DMS 273 treated with DMSO at 0.1 percent for 48 hours (cell line): ENCODE data around the gene UGT1A9.
"Not testable (repeated sequence)": the region's sequence is repeated elsewhere in the genome, so short reads cannot be mapped to it uniquely, and the experiment has no call there.

ENCODE experiments used
- DNase-seq: peaks from one replicate; lab custom pipeline; 2025; lab: John Stamatoyannopoulos, UW

UGT1A9 gene

DNA sequence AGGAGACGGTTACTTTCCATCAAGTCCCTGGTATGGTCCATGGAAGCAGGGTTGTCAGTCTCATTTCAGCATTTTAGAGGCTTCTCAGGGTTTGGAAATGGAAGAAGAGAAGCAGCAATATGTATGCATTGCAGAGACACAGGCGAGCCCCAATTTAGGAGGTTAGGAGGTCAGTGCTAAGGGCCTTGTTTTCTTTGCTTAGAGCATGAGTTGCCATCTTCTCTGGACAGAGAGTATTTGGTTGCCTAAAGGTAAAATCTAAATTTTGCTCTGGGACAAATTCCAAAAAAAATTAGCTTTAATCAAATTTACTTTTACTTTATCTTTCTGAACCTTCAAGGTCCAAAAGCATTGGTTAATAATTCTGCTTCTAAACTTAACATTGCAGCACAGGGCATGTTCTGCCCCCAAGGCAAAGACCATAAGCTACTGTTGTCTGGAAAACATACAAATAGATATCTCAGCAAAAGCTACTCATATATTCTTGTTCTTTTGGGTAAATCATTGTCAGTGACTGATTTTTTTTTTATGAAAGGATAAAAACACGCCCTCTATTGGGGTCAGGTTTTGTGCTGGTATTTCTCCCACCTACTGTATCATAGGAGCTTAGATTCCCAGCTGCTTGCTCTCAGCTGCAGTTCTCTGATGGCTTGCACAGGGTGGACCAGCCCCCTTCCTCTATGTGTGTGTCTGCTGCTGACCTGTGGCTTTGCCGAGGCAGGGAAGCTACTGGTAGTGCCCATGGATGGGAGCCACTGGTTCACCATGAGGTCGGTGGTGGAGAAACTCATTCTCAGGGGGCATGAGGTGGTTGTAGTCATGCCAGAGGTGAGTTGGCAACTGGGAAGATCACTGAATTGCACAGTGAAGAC, at the start of gene UGT1A9:
Gene UGT1A9 (plus strand): TSS at position 609 of the 872 bp plus-strand sequence. CDS start 37 bp downstream, at position 646.
- no peak for DNase-seq

DNA sequence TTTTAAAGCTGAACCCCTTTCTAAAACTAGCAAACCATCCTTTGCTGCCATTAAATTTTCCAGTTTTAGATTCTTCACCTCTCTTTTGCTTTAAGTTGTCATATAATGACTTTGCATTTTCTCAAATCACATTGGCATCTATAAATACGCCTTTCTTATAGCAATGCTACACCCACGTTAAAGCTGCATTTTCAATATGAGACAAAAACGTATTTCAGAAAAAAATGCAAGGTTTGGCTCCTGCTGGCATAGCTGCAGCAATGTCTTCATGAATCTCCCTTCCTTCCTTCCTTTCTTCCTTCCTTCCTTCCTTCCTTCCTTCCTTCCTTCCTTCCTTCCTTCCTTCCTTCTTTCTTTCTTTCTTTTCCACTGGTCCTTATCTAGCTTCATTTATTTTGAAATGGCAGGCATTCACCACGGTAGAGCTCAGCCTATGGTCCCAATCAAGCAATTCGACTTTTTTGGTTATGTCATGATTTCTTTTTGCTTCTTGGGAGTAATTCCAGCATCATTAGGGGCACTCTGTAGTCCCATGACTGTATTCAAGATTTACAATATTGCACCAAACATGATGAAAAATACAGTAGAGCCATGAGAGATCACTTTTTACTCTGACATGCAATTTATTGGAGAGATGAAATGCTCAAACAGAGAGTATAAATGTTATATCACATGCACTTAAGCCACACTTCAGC, 44.2 kb upstream of the UGT1A9 start:
- DNase-seq: no peak

DNA sequence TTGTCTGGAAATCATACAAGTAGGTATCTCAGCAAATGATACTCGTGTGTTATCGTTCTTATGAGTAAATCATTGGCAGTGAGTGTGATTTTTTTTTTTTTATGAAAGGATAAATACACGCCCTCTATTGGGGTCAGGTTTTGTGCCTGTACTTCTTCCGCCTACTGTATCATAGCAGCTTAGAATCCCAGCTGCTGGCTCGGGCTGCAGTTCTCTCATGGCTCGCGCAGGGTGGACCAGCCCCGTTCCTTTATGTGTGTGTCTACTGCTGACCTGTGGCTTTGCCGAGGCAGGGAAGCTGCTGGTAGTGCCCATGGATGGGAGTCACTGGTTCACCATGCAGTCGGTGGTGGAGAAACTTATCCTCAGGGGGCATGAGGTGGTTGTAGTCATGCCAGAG, 35.4 kb upstream of the UGT1A9 start, which contains the start of gene UGT1A10:
Gene UGT1A10 (plus strand): TSS at position 143 of the 400 bp plus-strand sequence. CDS start 75 bp downstream, at position 218.
- DNase-seq: not testable (repeated sequence)

DNA sequence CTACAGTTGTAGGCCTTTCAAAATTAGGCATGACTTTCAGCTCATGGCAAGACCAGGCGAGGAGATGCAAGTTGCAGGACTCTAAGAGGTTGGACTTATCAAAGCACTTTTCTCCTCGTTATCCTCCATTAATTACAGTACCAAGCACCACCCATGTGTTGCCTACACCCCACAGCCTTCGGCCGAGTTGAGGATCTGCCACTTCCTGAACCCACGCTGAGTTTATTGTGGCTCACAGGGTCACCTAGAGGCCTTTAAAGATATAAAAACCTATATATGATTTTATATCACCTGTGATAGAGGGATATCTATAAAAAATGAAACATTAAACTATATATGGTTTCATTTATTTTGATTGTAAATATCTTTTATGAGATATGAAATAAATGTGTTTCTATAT, 32.9 kb upstream of the UGT1A9 start:
- DNase-seq: no peak

DNA sequence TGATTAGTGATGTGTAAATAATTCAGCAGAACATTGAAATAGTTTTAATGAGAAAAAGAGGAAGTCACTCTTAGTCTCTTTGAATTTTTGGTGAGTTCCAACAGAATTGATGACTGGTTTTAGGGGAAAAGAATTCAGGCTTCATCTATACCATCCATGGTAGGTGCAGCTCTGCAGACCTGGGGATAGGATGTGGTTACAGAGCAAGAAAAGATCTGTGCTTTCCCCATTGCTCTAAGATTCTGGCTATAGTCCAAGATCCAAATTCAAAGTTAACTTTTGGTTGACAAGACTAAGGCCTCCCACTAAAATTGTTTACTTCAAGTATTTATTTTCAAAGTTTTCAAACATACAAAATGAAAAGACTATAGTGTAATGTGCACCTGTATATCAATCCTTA, 31.8 kb upstream of the UGT1A9 start:
- DNase-seq: no peak

DNA sequence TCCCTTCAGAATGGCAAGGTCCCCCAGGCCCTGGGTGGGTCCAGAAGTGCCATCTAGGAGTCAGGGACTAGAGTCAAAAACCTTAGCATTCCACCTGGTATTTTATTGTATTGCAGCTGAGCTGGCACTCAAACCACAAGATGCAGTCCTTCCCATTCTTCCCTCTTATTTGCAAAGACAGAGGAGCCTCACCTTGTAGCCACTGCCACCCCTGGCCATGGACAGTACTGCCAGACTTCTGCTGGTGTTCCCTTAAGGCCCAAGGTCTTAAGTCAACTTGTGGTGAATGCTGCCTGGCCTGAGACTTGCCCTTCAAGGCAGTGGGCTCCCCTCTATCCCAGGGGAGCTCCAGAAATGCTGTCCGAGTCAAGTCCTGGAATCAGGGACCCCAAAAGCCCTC, 28.6 kb upstream of the UGT1A9 start:
- DNase-seq: no peak

DNA sequence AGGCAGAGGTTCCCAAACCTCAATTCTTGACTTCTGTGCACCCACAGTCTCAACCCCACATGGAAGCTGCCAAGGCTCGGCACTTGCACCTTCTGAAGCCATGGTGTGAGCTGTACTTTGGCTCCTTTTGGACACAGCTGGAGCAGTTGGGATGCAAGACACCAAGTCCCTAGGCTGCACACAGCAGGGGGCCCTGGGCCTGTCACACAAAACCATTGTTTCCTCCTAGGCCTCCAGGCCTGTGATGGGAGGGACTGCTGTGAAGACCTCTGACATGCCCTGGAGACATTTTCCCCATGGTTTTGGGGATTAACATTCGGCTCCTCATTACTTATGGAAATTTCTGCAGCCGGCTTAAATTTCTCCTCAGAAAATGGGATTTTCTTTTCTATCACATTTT, 25.7 kb upstream of the UGT1A9 start:
- not testable (repeated sequence) for DNase-seq

DNA sequence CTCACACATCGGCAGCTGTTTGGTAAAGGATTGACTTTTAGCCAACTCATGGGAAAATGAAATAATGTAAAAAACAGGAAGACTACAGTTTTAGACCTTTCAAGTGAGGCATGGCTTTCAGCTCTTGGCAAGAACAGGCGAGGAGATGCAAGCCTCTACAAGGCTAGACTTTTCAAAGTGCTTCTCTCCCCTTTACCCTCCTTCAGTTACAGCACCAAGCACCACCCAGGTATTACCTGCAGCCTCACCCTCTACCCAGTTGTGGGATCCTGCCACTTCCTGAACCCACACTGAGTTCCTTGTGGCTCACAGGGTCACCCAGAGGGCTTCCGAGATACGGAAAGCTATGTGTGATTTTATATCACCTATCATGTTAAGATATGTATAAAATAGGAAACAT, 20.7 kb upstream of the UGT1A9 start:
- no peak for DNase-seq

DNA sequence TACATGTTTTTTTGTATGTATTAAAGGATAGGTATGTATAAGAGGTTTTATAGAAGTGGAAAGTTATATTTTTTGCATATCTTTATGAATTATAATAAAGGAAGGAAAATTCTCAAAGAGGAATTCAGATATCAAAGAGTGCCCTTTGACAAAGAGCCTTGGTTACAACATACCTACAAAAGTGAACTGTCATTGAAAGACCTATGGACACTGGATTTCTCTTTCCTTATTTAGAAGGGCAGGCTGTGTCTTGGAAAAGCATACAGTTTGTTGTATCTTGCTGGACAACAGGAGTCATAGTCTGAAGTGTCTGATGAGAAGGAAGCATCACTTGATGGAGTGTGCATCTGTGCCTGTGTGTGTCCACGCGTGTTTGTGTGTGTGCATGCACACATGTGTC, 20.3 kb upstream of the UGT1A9 start:
- no peak for DNase-seq

DNA sequence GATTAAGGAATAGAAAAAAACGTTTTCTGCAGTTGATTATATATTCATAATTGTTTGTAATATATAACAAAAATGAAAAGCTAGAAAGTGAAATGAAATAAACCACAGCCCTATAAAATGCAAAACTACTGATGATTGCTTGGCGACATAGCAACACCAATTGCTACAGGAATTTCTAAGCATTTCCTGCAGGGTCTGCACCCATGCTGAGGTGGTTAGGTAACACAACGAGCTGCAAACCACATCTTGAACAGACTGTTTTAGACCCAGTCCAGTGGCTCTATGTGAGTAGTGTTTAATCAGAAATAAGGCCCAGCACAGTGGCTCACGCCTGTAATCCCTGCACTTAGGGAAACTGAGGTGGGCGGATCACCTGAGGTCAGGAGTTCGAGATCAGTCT, 17.2 kb upstream of the UGT1A9 start:
- no peak for DNase-seq

DNA sequence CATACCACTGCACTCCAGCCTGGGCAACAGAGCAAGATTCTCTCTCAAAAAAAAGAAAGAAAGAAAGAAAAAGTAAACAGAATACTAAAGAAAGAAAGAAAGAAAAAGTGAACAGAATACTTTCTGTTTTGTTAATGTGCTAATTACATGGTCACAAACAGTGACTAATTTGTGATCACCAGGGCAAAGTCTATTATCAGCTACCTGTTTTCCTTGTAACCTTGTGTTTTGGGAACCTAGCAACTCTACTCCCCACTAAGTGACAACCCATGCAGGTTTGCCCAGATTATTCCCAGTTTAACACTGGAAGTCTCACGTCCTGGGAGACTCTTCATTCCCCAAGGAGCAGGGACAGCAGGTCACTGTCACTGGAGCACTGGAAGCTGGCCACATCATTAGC, 16.7 kb upstream of the UGT1A9 start:
- DNase-seq: no peak

DNA sequence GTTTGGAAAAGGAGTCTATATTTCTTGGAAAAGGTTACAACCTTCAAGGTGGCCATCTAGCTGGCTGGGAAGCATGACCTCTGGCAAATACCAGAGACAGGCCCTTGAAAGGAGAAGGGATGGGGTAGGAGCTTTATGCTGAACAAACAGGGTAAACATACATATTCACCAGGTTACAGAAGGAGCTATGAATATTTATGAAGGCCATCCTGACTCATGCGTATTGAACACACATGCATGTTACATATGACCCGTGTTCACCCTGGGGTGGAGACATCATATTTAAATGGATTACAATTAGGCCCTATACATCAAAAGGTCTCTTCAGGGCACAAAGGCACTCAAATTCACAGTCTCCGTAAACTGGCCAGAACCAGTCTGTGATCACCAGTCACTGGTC, 15.8 kb upstream of the UGT1A9 start:
- not testable (repeated sequence) for DNase-seq

DNA sequence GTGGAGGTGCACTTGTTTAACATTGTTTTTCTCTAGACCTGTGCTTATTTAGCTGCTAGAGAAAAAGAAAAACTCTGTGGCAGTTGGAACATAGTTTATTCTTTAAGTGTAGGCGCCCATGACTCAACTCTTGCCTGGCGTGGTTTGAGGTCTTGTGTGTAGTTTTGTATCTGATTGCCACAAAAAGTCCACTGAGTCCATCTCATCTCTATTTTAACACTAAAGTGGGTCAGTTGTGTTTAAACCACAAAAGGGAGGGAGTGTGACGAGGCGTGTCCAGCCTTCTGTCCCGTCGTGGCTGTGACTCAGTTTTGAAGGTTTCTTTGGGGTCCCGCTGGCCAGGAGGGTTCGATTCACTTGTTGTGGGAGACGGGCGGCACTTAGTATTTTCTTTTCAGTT, 15.3 kb upstream of the UGT1A9 start:
- no peak for DNase-seq

DNA sequence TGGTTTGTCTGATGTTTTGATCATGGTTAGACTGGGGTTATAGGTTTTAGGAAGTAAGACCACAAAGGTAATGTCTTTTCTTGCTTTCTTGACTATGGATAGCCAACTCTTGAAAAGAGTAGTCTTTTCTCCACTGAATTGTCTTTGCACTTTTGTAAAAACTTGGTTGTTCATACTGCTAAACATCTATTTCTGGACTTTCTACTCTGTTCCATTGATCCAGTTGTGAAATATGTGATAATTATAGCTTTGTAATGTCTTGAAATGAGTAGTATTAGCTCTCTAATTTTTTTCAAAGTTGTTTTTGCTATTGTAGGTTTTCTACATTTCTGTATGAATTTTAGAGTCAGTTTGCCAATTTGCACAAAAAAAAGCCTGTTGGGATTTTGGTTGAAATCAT, 13.1 kb upstream of the UGT1A9 start:
- DNase-seq: no peak

DNA sequence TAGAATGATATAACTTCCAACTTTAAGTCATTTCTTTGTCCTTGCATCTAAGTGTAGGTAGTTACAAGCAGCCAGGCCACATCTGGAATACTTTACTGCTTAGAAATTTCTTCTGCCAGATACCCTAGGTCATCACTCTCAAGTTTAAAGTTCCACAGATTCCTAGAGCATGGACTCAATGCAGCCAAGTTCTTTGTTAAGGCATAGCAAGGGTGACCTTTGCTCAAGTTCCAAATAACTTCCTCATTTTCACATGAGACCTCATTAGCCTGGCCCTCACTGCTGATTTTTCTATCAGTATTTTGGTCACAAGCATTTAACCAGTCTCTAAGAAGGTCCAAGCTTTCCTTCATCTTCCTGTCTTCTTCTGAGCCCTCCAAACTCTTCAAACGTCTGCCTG, 7.8 kb upstream of the UGT1A9 start:
- no peak for DNase-seq

DNA sequence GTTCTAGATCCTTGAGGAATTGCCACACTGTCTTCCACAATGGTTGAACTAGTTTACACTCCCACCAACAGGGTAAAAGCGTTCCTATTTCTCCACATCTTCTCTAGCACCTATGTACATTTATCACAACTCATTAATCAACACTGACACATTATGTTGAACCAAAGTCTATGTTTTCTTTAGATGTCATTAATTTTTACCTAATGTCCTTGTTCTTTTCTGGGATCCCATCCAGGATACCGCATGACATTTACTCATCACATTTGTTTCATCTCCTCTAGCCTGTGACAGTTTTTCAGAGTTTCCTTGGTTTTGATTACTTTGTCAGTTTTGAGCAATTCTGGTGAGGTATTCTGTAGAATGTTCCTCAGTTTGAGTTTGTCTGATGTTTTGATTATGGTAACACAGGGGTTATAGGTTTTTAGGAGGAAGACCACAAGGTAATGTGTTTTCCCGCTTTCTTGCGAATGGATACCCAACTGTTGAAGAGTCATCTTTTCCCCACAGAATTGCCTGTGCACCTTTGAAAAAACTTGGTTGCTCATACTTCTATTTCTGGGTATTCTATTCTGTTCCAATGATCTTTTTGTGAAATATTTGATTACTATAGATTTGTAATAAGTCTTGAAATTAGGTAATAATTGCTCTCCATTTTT, 3.0 kb upstream of the UGT1A9 start:
- no peak for DNase-seq

DNA sequence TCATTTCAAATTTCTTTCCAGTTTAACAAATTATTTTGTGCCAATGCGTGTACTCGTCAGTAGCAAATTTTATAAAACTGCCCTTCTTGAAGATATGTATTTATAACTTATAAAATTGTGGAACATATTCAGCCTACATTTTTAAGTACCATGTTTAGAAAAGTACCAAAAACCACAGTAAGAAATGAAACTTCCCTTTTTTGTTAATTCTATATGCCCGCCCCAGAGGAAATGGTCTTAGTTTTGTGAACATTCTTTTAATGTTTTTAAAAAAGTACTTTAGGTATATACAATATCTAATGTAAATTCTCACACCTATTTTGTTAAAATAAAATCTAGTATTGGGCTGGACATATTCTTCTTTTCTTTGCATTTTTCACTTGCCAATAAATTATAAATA, 1.2 kb downstream of the UGT1A9 start:
- no peak for DNase-seq

DNA sequence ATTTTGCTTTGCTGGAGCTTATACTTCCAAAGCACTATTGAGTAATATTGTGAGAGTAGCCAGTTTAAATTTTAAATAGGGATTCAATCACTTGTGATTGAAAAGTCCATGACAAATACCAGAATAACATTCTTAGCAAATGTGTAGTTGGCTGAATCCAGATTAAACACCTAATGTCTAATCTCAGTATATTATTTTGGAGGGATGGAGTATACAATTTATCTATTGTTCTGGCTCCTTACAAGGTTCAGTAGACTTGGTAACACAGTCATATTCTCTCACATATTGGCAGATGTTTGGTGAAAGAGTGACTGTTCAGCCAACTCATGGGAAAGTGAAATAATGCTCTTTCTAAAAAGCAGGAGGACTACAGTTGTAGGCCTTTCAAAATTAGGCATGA, 2.2 kb downstream of the UGT1A9 start:
- DNase-seq: no peak

DNA sequence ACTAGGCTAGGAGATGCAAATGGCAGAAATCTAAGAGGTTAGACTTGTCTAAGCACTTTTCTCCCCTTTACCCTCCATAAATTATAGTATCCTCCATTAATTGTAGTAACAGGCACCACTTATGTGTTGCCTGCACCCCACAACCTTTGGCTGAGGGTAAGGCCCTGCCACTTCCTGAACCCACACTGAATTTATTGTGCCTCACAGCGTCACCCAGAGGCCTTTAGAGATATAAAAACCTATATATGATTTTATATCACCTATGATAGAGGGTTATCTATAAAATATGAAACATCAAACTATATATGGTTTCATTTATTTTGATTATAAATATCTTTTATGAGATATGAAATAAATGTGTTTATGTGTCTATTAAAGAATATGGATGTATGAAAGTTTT, 2.6 kb downstream of the UGT1A9 start:
- DNase-seq: no peak

DNA sequence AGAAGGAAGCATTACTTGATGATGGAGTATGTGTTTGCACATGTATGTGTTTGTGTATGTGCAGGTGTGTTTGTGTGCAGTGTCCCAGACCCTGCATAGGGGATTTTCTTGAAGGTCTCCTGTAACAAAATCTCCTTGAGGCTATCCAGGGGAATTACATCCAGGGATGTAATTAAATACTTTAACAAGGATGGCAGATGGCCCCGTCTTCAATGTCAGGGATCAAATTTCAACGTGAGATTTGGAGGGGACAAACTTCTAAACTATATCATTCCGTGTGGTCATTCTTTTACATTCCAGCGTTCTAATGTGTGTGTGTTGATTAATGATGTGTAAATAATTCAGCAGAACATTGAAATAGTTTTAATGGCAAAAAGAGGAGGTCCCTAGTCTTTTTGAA, 3.3 kb downstream of the UGT1A9 start:
- peak; percentile 27 for DNase-seq

DNA sequence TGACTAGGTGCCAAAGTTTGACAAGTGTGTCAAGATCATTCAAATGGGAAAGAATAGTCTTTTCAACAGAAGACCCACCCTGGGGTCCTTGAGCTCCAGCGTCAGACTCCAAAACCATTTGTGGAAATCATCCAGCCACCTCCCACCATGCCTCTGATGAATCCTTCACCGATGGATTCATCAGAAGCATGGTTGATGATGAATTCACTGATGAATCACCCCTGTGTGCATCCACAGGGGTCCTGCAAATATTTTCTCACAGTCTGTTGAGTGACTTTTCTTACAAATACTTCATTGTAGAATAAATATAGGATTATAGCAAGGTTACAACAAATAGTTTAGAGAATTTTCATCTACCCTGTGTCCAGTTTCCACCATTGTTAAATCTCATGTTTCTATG, 4.3 kb downstream of the UGT1A9 start:
- DNase-seq: no peak

DNA sequence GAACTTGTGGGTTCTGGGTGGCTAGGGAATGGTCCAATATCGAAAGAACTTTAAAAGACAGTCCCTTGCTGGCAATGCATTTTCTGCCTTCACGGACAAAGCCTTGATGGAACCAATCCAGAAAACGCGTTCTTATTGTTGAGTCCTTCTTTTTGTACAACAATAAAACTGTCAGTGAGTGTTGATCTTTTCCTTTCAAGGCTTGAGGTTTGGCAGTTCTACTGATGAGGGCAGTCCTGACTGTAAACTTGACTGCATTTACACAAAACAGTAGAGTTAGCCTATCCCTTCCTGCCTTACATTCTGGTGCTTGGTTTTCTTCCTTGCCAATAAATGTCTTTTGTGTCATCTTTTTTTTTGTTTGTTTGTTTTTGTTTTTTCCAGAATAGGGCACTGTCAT, 7.5 kb downstream of the UGT1A9 start:
- DNase-seq: no peak
